Upper lobe of left lung (tissue), 4 donors: ENCODE data around the gene SPEM1.

Experiments used
- EP300 ChIP-seq, 4 donors: sonication (generic); formaldehyde crosslinking; IDR thresholded peaks; one replicate each; pipeline ENCODE4 v1.5.1; 2017; ENCODE audit warnings: antibody characterized with exemption in 4 of 4, control low read depth in 2 of 4
- POLR2AphosphoS5 ChIP-seq, 2 donors: sonication (generic); formaldehyde crosslinking; IDR thresholded peaks; one replicate each; pipeline ENCODE4 v1.5.1; 2017; ENCODE audit warnings: antibody characterized with exemption in 2 of 2
- TF ChIP-seq, protein P1 (sequence below), 6 experiments: fragments of 450-650 bp in 4 of 6; fragments of 200-600 bp in 2 of 6; sonication (generic) in 2 of 6; IDR thresholded peaks; one replicate each; pipeline ENCODE4 v1.5.1; 2016 to 2019; ENCODE audit warnings: antibody characterized with exemption in 6 of 6

- no peak for TF ChIP-seq POLR2AphosphoS5 (IDR thresholded peaks at IDR 0.05)
- TF ChIP-seq, protein P1, sequence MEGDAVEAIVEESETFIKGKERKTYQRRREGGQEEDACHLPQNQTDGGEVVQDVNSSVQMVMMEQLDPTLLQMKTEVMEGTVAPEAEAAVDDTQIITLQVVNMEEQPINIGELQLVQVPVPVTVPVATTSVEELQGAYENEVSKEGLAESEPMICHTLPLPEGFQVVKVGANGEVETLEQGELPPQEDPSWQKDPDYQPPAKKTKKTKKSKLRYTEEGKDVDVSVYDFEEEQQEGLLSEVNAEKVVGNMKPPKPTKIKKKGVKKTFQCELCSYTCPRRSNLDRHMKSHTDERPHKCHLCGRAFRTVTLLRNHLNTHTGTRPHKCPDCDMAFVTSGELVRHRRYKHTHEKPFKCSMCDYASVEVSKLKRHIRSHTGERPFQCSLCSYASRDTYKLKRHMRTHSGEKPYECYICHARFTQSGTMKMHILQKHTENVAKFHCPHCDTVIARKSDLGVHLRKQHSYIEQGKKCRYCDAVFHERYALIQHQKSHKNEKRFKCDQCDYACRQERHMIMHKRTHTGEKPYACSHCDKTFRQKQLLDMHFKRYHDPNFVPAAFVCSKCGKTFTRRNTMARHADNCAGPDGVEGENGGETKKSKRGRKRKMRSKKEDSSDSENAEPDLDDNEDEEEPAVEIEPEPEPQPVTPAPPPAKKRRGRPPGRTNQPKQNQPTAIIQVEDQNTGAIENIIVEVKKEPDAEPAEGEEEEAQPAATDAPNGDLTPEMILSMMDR (IDR thresholded peaks at IDR 0.05) = no peak
- TF ChIP-seq EP300 (IDR thresholded peaks at IDR 0.05) = no peak
Observed at GRCh38 chr17:7437950-7438614, 18.0 kb downstream of the SPEM1 start.
